ACC112 (cell line): ENCODE data around the gene AJAP1.

Experiments
- H2AFZ ChIP-seq: fragments of 200-600 bp; sonication (generic); one replicate; pipeline ENCODE4 v1.6.0; 2017; ENCODE audit warnings: antibody characterized with exemption, low read length; ENCODE audit not compliant: unreplicated experiment
- H3K27ac ChIP-seq: fragments of 200-600 bp; sonication (generic); 2 replicates; pipeline ENCODE4 v1.5.1; 2014; ENCODE audit warnings: low read depth, mild to moderate bottlenecking, antibody characterized with exemption, low read length, moderate library complexity
- H3K27me3 ChIP-seq: fragments of 200-600 bp; sonication (generic); 2 replicates; pipeline ENCODE4 v1.6.1; 2014; ENCODE audit warnings: mild to moderate bottlenecking, antibody characterized with exemption, low read length, moderate library complexity, mixed read lengths; ENCODE audit not compliant: insufficient read depth
- H3K36me3 ChIP-seq: fragments of 200-600 bp; sonication (generic); 2 replicates; pipeline ENCODE4 v1.6.1; 2016; ENCODE audit warnings: mild to moderate bottlenecking, antibody characterized with exemption, low read length, moderate library complexity, mixed read lengths; ENCODE audit not compliant: insufficient read depth
- H3K4me1 ChIP-seq: fragments of 200-600 bp; sonication (generic); one replicate; pipeline ENCODE4 v1.6.1; 2016; ENCODE audit warnings: low read length, mixed read lengths; ENCODE audit not compliant: insufficient read depth, unreplicated experiment, control insufficient read depth
- H3K4me3 ChIP-seq: fragments of 200-600 bp; sonication (generic); 2 replicates; pipeline ENCODE4 v1.5.1; 2014; ENCODE audit warnings: mild to moderate bottlenecking, low read depth, low read length
- H3K79me2 ChIP-seq: fragments of 200-600 bp; sonication (generic); one replicate; pipeline ENCODE4 v1.6.0; 2016; ENCODE audit warnings: low read length; ENCODE audit not compliant: control insufficient read depth, unreplicated experiment, insufficient read depth

The AJAP1 gene

DNA sequence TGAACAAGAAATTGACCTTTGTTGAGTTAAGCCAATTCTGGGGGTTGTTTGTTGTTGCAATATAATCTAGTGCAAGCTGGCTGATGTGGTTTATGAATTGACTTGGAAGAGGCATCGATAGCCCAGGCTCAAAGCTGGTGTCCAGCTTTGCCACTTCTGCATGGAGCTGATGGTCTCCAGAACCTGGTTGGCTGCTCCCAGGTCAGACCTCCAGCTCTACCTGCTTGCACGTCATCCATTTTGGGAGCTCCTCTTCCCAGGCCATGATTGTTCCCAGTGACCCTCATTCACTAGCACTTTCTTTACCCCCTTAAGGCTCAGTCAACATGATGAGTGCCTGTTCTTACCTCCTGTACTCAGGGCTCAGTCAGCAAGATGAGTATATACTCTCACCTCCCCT is 5.8 kb upstream of the AJAP1 start:
- H3K4me3 ChIP-seq = no peak overlapping the region
- no peaks in the 10 kb centered on the region for H3K4me1 ChIP-seq
- no peaks in the 10 kb centered on the region for H3K36me3 ChIP-seq
- peaks cover 10% of the 10 kb centered on the region for H3K27me3 ChIP-seq
- no peak overlapping the region for H2AFZ ChIP-seq
- H3K79me2 ChIP-seq = no peaks in the 10 kb centered on the region
- no peak overlapping the region for H3K27ac ChIP-seq

DNA sequence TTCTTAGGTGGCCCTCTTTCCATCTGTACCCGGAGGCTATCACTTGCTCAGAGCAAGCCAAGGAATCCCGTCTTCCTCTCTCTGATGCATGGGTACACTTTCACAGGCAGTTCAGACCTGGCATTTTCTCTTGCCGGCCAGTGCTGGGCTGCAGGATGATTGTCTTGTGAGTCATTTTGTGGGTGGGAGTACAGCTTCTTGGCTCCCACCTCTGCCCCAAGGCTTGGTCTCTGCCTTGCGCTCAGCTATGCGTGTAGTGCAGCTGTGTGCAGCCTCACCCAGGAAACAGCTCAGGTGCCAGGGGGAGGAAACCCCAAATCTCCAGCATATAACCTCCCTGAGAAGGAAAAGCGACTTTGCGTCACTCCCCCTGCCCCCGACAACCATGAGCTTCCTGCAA is 3.9 kb upstream of the AJAP1 start:
- no peak overlapping the region for H3K4me3 ChIP-seq
- no peak overlapping the region for H3K27ac ChIP-seq
- no peak overlapping the region for H2AFZ ChIP-seq

DNA sequence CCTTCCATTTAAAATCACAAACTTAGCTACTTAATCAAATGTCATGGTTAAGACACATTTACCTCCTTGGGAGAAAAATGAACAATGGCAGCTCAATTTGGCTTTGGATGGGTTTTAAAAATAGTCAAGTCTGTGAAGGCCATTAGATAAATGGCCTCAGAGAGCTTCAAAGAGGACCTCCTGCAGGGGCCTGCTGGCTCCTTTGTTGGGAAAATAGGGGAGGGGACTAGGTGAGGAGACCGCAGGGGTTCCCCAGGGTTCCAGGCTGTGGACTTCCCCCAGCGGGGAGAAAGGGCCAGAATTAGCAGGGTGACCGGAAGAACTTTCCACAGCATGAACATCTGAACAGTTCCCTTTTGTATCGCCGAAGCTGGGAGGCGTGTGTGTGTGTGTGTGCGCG is 3.4 kb upstream of the AJAP1 start:
- Histone ChIP-seq H3K79me2 (no peaks in the 10 kb centered on the region), H2AFZ (no peak overlapping the region), H3K36me3 (no peaks in the 10 kb centered on the region), H3K27me3 (peaks cover 27% of the 10 kb centered on the region), H3K4me3 (no peak overlapping the region), H3K27ac (no peak overlapping the region), H3K4me1 (no peaks in the 10 kb centered on the region)

More for the DNA sequence above, 3.9 kb upstream of the AJAP1 start:
- Histone ChIP-seq H3K4me1 (no peaks in the 10 kb centered on the region), H3K79me2 (no peaks in the 10 kb centered on the region), H3K36me3 (no peaks in the 10 kb centered on the region), H3K27me3 (peaks cover 24% of the 10 kb centered on the region)

DNA sequence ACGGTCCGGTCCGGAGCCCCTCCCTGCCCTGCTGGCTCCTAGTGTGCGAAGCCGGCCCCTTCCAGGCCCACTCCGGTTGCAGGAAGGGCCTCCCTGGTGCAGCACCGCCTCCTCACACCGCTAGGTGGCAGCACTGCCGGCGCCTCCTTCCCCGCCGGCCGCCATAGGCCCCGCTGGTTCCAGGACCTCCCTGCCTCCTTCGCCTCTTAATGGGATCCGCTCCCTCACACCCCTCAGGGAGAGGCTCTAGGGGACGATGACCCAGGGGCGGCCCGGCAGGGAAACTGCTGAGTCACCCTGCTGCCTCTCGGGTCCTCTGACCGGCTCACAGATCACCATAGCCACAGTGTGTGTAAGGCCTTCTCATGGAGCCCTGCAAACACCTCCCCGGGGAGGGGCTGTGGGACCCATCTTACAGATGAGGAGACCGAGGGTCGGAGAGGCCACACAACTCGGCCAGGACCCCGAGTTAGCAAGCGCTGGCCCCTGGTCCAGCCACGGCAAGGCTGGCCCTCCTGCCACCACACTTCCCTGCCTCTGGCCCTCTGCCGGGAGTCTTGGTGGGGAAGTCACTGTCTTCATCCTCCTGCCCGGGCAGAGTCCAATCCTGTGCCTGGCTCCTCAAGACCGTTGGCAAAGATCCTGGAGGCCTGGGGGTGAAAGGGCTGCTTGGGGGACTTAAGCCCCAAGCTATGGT is 1.6 kb upstream of the AJAP1 start:
- Histone ChIP-seq H3K27ac (no peak overlapping the region), H2AFZ (no peak overlapping the region)

DNA sequence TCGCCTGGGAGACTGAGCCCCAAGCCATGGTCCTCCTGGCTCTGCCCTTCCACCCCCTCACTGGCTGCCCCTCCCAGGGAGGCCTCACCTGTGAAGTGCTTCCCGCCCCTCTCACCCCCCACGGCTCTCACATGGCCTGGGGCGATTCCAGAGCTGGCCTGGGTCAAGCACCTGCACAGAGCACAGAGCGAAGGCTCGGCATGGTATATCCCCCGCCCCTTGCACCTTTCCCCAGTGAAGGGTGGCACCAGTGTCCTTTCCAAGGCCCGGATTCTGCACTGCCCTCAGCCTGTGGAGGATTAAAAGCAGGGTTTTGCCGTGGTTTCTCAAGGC is 1.1 kb upstream of the AJAP1 start:
- H3K36me3 ChIP-seq = no peaks in the 10 kb centered on the region
- no peaks in the 10 kb centered on the region for H3K79me2 ChIP-seq
- peaks cover 48% of the 10 kb centered on the region for H3K27me3 ChIP-seq
- H3K27ac ChIP-seq = no peak overlapping the region
- H3K4me1 ChIP-seq = no peaks in the 10 kb centered on the region
- H3K4me3 ChIP-seq = no peak overlapping the region
- H2AFZ ChIP-seq = no peak overlapping the region

More for the DNA sequence above, 1.6 kb upstream of the AJAP1 start:
- peaks cover 43% of the 10 kb centered on the region for H3K27me3 ChIP-seq
- no peaks in the 10 kb centered on the region for H3K36me3 ChIP-seq
- H3K4me1 ChIP-seq = no peaks in the 10 kb centered on the region
- H3K79me2 ChIP-seq = no peaks in the 10 kb centered on the region
- no peak overlapping the region for H3K4me3 ChIP-seq

DNA sequence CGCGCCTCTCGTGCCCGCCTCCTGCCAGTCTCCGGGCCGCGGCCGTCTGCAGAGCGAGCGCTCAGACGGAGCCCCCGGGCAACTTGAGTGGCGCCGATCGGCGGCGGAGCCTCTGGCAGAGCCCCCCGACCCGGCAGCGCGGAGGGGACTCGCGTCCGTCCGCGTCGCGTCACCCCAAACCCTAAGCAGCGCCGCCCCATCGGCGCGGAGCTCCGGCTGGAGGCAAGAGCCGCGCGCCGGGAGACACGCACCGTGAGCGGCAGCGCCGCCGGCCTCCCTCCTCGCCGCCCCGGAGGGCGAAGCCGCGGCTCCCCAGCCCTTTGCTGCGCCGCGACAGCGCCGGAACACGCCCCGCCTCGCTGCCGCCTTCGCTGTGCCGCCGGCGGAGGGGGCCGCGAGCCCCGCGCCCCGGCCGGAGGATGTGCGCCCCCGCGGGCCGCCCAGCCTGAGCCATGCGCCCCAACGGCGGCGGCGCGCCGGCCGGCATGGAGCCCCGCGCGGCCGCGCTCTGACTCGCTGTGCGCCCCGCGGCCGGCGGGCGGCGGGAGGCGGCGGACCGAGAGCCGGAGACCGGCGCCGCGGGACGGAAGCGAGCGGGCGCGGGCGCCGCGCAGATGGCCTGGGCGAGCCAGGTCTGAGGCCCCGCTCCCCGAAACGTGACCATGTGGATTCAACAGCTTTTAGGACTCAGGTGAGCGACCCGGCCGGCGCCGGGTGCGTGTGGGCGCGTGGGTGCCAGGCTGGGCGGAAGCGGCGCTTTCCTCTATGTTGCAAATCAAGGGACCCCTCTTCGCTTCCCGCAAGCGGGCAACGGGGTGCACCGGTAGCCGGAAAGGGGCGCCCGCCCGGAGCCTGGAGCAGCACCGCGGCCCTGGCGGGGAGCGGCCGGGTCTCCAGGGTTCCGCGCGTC is 610 bp downstream of the AJAP1 start:
- Histone ChIP-seq H3K4me1 (no peaks in the 10 kb centered on the region), H3K27ac (no peak overlapping the region), H3K79me2 (no peaks in the 10 kb centered on the region), H3K27me3 (peaks cover 57% of the 10 kb centered on the region), H2AFZ (no peak overlapping the region), H3K4me3 (no peak overlapping the region), H3K36me3 (no peaks in the 10 kb centered on the region)

DNA sequence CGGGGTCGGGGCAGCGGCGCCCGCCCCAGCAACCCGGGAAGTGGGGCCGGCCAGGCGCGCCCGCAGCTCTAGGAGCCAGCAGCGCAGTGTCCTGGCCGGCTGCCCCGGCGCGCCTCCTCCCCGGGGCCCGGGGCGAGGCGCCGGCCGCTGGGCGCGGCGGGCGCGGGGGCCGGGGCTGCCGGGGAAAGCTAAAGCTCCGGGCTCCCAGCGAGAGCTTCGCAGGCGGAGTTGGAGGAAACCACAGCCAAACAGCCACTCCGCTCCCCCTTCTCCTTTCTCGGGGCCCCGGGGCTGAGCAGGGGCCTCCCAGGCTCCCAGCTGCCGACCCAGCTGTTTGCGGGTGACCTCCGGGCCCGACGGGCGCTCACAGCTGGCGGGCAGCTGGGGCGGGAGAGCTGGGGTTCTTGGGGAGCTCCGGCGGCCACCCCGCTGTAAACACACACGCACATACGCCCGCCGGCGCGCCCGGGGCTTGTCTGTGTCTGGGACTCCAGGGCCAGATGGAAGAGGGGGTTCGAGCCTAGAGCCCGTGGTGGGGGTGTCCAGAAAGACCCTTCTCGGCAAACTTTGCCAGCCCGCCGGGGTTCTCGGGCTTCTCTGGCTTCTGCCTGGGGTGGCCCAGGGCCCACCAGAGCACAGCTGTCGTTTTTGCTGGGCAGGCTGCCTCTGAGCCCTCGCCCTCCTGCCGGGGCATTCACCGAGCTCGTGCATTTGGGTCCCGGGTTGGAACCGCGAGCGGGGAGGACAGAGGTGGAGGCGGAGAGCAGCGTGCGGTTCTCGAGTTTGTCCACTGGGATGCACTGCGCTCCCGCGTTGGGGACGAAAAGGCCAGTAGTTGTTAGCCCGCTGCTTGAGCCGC is 1.5 kb downstream of the AJAP1 start:
- H3K4me3 ChIP-seq = no peak overlapping the region
- no peaks in the 10 kb centered on the region for H3K4me1 ChIP-seq
- H3K27ac ChIP-seq = no peak overlapping the region
- H3K79me2 ChIP-seq = no peaks in the 10 kb centered on the region
- H3K27me3 ChIP-seq = peaks cover 57% of the 10 kb centered on the region
- no peak overlapping the region for H2AFZ ChIP-seq
- no peaks in the 10 kb centered on the region for H3K36me3 ChIP-seq

DNA sequence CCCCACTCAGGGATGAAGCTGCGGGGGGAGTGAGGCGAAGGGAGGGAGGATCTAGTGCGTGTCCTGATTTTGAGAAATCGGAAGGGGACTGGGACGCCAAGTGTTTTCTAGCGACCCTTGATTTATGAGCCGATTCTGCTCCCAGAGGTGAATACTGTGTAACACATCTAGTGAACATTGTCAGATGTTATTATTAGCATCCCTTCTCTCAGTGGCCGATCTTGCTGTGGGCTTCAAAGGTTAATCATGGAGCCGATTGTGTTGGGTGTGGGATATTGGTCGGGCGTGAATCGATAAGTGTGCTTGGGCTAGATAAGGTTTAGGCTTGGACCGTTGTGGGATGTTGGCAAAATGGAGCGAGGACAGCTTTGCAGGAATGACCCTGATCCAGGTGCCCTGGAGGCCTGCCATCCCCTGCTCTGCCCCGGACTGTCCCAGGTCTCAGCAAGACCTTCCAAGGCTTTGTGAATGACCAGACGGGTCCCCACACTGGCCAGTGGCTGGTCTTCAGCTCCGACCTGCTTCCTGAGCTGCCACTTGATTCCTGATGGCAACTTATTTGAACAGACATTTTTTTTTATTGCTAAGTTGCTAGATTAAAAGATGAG is 2.2 kb downstream of the AJAP1 start:
- no peak overlapping the region for H2AFZ ChIP-seq
- no peak overlapping the region for H3K4me3 ChIP-seq
- no peaks in the 10 kb centered on the region for H3K36me3 ChIP-seq
- H3K79me2 ChIP-seq = no peaks in the 10 kb centered on the region
- no peaks in the 10 kb centered on the region for H3K4me1 ChIP-seq
- H3K27me3 ChIP-seq = peaks cover 57% of the 10 kb centered on the region
- no peak overlapping the region for H3K27ac ChIP-seq

DNA sequence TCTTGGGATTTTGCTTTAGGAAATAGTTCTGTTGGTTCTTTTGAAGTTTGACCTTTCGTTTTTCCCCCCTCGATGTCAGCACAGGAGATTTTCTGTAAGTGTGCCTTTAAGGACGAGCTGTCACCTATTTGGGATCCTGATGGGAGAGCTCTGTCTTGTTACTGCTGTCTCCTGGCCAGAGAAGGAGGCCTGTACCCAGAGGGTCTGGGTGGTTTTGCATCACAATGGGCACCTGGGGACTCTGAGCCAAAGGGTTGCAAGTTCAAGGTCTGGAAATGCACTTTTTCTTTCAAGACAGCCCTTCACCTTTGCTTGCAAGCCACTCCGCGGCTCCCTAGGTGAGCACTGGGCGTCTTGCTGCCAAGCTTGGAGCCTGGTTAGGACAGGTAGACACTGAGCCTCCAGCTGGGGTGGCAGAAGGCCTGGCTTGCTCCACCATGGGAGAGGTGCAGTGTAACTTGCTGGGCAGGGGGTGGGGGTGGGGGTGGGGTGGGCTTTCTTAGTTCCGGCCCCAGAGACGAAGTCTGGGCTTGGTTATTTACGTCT is 2.9 kb downstream of the AJAP1 start:
- no peaks in the 10 kb centered on the region for H3K79me2 ChIP-seq
- H3K27me3 ChIP-seq = peaks cover 57% of the 10 kb centered on the region
- no peak overlapping the region for H3K27ac ChIP-seq
- no peak overlapping the region for H2AFZ ChIP-seq
- H3K4me3 ChIP-seq = no peak overlapping the region
- H3K36me3 ChIP-seq = no peaks in the 10 kb centered on the region
- H3K4me1 ChIP-seq = no peaks in the 10 kb centered on the region

DNA sequence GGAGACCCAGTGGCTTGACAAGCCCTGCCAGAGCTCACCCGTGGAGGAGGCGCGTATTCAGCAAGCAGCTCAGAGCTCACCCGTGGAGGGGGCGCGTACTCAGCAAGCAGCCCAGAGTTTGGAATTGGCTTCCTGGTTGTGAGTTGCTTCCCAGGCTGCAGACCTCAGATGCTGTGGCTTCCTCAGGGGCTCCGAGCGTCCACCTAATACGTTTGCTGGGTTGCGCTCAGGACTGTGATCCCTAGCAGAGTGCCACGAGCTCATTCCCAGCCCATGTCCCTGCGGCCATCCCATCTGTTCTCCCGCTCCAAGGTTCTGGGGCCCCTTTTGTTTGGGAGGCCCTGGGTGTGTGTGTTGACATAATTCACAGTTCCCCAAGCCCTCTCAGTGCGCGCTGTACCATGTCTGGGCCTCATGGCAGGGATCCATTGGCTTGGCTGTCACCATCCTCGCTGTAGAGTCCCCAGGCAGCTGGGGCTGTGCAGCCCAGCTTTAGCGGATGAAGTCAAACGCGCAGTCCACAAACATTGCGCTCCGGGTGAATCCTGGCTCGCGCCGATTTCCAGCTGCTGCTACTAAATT is 3.6 kb downstream of the AJAP1 start:
- Histone ChIP-seq H3K79me2 (no peaks in the 10 kb centered on the region), H3K4me1 (no peaks in the 10 kb centered on the region), H3K36me3 (no peaks in the 10 kb centered on the region), H3K27me3 (peaks cover 53% of the 10 kb centered on the region), H3K27ac (no peak overlapping the region), H3K4me3 (no peak overlapping the region), H2AFZ (no peak overlapping the region)
